ENCODE results near the gene RSPH9.

DNA sequence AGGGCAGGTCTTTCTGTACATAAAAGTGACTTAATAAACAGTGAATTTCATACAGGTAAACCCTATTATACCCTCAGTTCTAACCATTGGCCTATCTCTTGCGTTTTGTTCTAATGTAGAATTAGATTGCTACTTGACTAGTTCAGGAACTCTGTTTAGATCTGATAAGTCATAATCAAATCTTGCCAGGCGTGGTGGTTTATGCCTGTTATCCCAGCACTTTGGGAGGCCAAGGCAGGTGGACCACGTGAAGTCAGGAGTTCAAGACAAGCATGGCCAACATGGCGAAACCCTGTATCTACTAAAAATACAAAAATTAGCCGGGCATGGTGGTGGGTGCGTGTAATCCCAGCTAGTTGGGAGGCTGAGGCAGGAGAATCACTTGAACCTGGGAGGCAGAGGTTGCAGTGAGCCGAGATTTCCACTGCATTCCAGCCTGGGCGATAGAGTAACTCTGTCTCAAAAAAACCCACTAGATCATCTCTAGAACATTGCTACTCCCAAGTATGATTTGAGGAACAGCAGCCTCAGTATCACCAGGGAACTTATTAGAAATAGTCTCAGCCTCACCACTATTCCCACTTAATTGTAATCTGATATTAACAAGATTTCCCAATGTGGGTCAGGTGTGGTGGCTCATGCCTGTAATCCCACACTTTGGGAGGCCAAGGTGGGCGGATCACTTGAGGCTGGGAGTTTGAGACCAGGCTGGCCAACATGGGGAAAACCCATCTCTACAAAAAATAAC, 27.9 kb upstream of the RSPH9 start:
- TF ChIP-seq POLR2AphosphoS5 (IDR thresholded peaks at IDR 0.05): no peak
- TF ChIP-seq, protein P1, sequence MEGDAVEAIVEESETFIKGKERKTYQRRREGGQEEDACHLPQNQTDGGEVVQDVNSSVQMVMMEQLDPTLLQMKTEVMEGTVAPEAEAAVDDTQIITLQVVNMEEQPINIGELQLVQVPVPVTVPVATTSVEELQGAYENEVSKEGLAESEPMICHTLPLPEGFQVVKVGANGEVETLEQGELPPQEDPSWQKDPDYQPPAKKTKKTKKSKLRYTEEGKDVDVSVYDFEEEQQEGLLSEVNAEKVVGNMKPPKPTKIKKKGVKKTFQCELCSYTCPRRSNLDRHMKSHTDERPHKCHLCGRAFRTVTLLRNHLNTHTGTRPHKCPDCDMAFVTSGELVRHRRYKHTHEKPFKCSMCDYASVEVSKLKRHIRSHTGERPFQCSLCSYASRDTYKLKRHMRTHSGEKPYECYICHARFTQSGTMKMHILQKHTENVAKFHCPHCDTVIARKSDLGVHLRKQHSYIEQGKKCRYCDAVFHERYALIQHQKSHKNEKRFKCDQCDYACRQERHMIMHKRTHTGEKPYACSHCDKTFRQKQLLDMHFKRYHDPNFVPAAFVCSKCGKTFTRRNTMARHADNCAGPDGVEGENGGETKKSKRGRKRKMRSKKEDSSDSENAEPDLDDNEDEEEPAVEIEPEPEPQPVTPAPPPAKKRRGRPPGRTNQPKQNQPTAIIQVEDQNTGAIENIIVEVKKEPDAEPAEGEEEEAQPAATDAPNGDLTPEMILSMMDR (IDR thresholded peaks at IDR 0.05): no peak
- no peak for TF ChIP-seq POLR2A (IDR thresholded peaks at IDR 0.05; ENCODE audit: low read depth)
- no peak for TF ChIP-seq EP300 (IDR thresholded peaks at IDR 0.05)

Data from esophagus muscularis mucosa (tissue), 4 donors.